Cortex of kidney (tissue), 1 donor: ENCODE measurements around the gene PRDM16.

Experiments used
- DNase-seq: peaks from one replicate; lab custom pipeline; 2025; lab: John Stamatoyannopoulos, UW

PRDM16 gene

DNA sequence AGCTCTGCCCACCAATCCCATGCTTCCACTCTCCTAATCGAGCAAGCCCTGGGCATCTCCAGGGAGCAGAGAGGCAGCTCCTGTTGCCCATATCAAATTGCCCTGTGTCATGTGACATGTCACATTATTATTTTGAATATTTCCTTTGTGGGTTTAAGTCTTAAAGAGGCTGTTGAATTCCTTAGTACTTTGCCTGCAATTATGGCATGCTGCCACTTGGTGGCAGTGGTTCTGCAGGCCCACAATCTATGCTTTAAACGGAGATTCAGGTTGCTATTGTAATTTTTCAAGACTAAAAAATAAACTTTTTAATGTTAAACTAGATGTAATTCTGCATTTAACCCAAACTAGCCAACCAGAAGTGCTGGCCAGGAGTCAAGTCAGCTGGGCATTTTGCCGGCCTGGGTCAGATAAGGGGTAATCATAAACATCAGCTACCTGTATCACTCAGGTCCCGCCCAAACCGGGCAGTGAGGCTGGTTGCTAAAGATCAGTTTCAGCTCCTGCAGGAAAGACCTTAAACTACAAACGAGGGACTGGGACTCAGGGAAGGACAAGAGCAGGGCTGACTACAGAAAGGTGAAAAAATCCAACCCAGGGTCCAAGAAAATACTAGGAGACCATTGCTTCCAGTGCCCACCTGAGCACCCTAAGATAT lies 348.2 kb downstream of the PRDM16 start:
- no peak for DNase-seq

DNA sequence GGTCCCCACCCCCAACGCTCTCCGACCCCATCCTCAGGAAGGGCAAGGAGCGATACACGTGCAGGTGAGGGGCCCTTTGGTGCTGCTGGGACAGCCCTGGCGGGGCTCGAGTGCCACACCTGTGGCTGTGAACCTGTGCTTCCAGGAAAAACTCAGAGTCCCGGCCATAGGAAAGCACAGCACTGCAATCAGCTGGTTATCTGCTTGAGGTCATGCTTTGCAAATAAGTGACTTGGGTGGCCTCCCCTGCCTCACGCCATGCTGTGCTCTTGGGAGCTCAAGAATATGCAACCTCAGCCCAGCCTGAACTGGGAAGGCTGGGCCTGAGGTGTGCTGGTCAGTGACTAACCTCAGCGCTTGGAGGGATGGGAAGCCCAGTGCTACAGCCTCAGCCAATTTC lies 348.9 kb downstream of the PRDM16 start:
- no peak for DNase-seq

DNA sequence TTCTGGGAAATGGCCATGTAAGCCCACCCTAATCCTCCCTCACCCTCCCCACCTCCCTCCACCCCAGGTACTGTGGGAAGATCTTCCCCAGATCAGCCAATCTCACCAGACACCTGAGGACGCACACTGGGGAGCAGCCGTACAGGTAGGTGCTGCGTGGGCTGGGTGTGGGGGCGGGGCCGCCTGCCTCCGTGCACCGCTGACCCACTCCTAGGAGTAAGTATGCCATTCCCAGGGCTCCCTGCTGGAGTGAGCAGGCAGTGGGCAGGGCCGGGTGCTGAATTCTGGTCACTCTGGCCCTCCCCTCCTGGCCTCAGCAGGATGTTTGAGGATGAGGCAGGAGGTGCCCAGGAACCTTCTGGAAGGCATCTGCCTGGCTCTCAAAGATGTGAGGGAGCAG lies 349.6 kb downstream of the PRDM16 start:
- no peak for DNase-seq

DNA sequence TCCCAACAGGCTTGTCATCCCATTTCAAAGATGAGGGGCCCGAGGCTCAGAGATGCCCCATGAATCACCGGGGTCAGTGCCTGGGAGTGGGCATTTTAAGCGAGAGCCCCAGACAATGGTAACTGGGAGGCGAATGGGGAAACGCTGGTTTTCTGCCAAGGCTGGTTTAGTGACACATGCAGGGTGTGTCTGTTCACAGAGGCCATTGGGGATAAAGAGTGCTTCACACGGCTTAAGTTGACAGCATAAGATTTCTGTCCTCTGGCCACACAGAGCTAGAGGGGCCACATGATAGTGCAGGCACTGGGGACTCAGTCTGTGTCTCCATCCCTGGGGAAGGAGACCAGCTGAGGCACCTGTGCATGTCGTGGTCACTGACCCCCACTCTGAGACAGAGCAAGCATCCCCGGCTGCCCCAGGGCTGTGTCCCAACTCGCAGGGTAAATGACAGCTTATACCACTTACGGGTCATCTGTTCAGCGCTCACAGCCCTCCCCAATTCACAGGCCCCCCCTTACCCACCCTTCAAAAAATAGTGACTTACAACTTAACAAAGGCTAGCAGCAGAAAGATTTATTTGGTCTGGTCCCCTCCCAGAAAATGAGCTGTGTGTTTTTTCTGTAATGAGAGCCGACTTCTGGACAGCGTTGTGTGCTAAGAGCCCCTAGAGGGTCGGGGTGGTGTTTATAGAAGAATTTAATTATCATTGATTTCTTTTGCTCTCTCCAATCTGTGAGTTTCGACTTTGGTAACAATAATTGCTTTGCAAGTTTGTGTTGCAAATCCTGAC lies 350.6 kb downstream of the PRDM16 start:
- DNase-seq: no peak

DNA sequence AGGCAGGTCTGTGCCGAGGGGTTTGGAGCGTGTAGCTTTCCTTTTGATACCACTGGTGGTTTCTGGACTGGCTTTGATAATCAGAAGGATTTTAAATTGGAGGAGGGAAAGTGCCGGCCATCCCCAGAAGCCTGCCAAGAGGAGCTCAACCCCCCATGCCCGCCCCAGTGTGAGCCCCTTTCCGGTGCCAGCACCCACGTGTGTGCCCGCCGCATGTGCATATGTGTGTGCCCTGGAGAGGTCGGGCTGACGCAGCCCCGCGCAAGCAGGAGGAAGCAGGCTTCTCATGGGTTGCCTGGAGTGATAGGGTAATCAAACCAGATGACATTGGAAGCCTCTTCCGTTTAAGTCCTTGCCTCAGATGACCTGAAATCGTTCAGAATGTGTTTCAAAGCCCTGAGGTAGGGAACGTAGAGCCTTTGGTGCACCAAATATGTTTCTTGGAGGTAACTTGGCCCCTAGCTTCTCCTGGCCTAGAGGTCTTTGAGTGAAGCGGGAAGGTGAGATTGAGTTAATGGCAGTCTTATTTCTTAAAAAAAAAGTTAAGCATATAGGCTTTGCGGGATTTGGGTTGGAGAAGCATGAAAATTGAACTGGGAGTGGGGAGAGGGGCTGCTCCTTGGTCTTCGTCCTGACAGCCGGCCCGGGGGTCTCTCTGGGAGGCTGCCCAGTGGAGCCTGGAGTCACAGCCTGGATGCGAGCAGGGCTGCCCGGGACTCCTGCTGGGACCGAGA lies 351.4 kb downstream of the PRDM16 start:
- DNase-seq: no peak

DNA sequence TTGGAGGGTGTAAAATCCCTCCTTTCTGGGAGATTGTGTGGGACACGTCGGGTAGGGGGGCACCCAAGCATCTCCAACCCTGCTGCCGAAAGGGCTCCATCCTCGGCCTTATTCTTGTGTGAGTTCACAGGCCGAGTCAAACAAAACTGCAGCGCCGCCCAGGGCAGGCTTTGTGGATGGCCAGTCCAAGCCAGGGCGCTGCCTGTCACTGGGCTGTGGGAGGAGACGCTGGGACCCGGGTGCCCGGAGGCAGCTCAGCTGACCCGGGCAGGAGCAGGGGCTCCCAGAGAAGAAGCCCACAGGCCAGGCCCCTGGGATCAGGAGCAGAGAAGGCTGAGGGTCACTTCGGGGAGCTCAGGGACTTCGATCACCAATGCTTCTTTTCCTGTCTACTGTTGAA lies 353.6 kb downstream of the PRDM16 start:
- DNase-seq: no peak

DNA sequence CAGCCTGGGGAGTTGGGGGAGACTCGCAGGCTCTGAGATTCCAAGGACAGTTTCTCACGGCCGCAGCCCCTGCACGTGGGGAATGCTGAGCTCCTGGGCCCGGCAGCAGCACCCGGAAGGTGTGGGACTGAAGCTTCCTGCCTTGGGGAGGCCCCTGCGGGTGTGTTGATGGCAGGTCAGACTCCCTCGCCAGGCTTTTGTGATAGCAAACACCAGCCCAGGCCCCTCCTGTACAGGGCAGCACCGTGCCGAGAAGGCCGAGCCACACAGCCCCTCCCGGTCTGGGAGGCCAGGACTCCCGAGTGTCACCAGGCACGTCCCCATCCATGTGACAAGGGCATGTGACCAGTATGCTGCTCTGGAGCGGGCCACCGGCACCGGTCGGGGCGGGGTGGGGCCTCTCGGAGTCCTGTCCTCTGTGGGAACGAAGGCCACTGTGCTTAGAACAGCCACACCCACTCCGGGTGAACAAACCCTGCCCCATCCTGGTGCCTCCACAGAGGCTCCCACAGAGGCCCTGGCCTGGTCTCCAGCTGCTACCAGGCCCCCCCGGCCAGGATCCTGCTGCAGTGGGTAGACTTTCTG lies 354.3 kb downstream of the PRDM16 start:
- no peak for DNase-seq

DNA sequence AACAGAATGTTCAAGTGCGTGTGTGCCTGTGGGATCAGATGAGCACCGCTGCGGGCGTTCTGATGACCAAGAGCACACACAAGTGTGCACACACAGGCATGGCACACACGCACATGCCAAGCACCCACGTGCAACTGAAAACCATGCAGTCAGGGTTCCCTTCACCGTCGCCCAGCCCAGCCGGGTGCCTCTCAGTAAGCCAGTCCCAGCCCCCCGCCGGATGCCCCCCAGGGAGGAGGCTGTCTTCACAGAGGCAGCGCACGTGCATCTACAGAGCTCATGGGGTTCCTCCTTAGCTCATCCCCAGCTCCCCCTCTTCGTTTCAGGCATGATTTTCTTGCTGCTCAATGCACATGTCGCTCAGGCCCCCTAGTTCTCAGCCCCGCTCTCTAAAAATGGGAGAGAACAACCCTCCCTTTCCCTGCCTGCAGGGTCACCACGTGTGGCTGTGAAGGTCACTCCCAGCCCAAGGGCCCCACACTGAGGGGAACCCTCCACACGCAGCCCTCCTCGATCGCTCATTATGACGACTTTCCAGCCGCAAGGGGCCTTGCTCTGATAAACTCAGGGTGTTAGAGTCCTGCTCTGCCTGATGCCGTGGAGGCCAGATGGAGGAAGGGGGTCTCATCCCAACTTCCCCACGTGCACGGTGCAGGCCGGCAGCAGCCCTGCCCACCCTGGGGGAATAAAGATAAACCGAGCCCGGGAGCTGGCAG lies 355.1 kb downstream of the PRDM16 start:
- DNase-seq: no peak

DNA sequence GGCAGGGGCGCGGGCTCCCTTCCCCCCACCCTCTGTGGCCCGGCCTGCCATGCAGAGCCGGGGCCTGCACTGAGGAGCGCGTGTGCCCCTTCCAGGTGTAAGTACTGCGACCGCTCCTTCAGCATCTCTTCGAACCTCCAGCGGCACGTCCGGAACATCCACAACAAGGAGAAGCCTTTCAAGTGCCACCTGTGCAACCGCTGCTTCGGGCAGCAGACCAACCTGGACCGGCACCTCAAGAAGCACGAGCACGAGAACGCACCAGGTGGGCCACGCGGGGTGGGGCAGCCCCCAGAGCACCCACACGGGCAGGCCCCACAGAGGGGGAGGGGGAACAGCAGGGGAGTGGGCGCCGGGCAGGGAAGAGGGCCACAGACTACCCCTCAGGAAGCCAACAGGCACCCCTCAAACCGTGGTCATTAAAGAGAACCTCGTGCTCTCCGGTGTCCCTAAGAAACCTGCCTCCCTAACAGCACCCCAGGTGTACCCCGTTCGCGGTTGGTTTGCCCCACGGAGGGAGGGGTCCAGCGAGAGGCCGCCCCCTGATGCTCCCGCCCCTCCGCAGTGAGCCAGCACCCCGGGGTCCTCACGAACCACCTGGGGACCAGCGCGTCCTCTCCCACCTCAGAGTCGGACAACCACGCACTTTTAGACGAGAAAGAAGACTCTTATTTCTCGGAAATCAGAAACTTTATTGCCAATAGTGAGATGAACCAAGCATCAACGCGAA lies 356.6 kb downstream of the PRDM16 start:
- no peak for DNase-seq

DNA sequence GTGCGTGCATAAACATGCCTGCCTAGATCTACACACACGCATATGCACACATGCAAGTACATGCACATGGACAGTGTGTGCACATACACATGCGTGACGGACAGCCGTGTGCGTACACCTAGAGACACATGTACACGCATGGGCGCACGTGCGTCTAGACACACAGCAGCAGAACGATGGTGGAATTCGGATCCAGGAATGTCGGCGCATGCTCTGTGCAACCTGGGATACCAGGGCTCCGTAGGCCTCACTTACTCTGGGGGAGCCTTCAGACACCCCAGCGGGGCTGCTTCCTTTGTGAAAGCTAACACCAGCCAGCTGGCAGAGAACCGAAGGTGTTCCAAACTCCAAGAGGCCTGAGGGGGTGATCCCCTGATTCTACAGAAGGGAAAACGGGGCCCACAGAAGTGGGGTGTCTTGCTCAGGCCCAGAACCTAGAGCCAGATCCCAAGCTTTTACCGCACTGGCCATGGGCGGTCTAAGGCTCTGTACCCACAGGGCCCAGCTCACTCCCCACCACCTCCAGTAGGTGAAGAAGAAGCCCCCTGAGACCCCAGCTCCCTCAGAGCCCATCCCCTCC lies 358.0 kb downstream of the PRDM16 start:
- no peak for DNase-seq

DNA sequence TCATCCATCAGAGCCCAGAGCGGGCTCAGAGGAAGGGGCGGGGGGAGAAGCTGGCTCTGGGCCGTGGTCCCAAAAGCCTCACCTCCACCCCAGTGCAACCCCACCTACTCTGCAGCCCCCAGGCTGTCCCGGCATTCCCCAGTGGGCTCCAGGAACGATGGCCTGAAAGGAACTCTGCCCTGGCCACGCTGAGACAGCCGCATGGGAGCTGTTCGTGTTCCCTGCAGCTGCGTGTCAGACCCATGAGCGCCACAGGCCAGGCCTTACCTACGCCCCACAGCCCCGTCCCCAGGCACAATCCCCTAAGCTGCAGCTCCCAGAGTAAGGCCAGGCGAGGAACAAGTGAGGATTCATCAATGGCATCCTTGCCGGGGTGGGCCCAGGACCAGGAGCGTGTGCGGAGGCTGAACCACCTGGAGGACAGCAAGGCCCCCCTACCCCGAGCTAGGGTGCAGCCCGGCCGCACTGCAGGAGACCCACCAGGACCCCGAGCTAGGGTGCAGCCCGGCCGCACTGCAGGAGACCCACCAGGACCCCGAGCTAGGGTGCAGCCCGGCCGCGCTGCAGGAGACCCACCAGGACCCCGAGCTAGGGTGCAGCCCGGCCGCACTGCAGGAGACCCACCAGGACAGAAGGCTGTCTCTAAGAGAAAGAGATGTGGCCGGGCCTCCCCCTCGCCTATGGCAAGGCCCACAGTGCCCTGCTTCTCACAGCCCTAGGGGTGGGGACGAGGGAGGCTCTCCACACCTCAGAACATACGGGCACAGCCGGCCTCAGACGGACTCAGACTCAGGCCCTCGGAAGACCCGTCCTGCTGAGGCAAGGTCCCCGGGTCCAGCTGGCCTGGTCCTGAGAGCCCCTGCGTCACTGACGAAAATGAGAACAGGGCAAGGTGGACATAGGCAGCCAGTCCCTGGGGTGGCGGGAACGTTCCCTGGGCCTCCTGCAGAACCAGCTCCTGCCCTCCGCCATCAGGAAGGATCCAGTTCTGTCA lies 359.0 kb downstream of the PRDM16 start:
- no peak for DNase-seq

DNA sequence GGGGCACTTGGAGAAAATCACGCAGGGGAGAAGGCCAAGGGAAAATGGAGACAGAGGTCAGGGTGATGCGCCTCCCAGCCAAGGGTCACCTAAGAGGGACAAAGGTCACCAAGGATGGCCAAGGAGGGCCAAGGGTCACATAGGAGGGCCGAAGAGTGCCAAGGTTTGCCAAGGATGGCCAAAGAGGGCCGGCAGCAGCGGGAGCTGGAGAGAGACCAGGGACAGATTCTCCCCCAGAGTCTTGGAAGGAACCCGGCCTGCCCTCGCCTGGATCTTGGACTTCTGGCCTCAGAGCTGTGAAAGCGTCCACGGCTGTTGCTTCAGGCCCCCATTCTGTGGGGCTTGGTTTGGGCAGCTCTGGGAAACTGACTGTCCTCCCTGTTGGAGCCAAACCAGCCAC lies 359.9 kb downstream of the PRDM16 start:
- no peak for DNase-seq

DNA sequence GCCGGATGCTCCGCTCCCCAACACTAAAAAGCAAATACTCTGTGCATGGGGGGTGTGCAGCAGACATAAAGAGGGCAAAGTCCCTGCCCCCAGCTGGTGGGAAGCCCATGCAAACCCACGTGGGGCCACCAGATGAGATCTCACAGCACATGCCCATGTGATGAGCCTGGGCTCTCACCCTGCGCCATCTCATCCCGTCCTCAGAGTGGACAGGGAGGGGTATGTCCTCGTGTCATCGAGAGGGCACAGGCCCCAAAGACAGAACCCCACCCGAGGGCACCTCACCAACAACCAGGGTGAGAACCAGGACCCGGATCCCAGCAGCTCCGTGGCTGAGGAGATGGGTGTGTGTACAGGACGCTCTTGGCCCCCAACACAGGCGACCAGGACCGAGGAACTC lies 360.3 kb downstream of the PRDM16 start:
- DNase-seq: no peak

DNA sequence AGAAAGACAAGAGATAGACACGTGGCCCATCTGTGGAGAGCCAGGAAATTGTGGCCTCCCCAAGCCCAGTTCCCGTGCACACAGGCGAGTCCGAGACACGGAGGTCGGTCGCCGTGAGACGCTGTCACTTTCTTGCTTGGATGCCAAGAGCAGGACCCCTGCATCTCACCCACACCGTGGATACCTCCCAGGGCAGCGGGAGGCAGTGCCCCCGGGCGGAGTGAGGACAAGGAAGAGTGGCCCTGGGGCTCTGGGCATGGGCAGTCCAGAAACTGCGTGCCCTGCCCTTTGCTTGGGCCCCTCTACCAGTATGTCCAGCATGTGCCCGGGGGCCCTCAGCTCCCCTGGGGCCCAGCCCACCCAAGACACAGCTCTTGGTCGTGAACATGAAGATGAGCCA lies 360.8 kb downstream of the PRDM16 start:
- no peak for DNase-seq

DNA sequence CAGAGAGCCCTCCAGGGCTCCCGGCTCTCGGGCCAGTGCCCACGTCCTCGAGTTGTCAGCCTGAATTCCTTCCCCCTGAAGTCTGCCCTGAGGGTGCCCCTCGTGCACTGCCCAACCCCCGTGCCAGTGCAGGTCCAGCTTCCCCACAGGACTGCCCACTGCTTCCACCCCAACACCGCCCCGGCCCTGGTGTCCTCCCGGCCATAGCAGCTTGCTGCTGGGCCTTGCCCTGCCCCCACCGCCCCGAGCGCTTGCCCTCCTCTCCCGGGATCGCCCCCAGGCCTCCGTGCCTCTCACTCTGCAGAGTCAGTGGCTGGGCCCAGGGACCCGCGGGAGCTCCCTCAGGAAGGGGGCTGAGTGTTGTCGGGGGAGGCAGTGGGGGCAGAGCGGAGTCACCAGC lies 361.4 kb downstream of the PRDM16 start:
- DNase-seq: no peak

DNA sequence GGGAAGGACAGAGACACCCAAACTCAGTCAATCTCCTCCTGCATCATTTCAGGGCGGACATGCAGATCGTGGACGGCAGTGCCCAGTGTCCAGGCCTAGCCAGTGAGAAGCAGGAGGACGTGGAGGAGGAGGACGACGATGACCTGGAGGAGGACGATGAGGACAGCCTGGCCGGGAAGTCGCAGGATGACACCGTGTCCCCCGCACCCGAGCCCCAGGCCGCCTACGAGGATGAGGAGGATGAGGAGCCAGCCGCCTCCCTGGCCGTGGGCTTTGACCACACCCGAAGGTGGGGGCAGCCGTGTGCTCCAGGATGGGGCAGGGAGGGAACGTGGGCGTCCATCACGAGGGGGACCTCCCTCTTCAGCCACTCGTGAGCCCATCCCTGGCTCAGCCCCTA lies 361.8 kb downstream of the PRDM16 start:
- no peak for DNase-seq

DNA sequence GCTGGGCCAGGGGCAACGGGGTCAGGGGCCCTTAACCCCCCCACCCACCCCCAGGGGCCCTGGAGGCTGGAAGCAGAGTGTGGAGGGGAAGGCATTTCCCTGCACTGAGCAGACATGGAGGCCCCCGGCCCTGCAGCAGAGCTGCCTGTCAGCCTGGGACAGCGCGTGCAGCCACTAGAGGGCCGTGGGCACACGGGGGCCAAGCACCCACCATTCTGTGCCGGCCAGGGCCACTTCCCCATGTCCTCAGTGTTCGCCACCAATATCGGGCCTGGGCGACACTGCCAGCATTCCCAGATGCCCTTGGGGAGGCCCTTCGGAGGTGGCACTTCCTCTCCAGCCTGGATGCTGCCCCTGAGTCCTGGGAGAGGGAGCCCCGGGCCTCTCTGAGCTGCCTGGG lies 362.3 kb downstream of the PRDM16 start:
- DNase-seq: no peak

DNA sequence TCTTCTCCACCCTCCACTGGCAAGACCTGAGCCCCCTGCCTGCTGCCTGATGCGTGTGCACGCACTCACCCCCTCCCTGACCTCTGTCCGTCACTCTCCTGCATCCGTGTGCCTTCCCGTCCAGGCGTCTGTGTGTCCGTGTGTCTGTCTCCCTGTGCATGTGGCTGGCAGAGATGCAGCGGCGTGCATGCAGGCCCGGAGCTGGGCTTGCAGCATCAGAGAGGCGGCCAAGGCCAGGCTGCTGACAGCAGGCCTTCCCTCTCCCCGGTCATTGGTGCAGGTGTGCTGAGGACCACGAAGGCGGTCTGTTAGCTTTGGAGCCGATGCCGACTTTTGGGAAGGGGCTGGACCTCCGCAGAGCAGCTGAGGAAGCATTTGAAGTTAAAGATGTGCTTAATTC lies 362.7 kb downstream of the PRDM16 start:
- DNase-seq: no peak

DNA sequence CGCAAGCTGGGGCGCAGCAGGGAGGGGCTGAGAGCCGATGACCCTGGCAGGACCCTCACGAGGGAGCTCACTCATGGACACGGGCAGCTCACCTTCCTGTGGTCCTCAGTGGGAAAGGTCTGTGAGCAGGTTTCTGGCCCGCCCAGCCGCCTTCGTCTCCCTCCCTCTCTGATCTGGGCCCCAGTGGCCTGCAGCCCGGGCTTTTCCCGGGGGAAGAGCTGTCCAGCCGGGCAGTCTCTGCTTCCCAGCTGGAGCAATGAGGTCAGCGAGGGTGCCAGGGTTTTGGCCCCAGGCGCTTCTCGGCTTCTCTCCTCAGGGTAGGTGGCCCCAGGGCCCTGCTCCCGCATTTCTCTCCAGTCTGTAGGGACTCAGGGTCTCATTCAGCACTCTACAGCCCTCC lies 363.3 kb downstream of the PRDM16 start:
- DNase-seq: no peak

DNA sequence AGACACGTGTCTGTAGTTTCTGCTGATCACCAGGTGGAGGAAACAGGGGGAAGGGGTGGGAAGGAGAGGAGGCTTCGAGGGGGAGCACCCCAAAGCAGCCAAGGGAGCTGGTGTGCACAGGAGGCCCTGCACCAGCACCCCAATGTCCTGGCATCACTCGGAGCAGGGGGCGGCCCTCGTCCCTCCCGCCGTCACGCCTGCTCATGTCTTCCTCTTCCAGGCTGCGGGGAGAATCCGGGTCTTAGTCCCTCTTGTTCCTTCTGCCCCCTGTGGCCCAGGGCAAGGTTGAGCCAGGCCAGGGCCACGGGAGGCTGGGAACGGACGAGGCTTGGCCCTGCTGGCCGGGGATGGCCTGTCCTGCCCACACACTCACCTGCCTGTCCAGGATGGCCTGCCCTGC lies 364.1 kb downstream of the PRDM16 start:
- DNase-seq: no peak
